ENCODE results near the gene CTNND2.
"Not testable (repeated sequence)": the region's sequence is repeated elsewhere in the genome, so short reads cannot be mapped to it uniquely, and the experiment has no call there.

Gene CTNND2

GRCh38 chr5:11013793-11014192, 890.5 kb downstream of the CTNND2 start:
- TF ChIP-seq SUZ12 (IDR thresholded peaks at IDR 0.05) (no peak), TARDBP (IDR thresholded peaks at IDR 0.05) (no peak), HDGF (IDR thresholded peaks at IDR 0.05; ENCODE audit: borderline replicate concordance) (no peak), FOXA1 (IDR thresholded peaks at IDR 0.05) (no peak), ELF4 (IDR thresholded peaks at IDR 0.05) (no peak), CTBP1 (IDR thresholded peaks at IDR 0.05; ENCODE audit: borderline replicate concordance) (no peak), NFRKB (IDR thresholded peaks at IDR 0.05) (no peak), FOXK2 (IDR thresholded peaks at IDR 0.05) (no peak), L3MBTL2 (conservative IDR thresholded peaks at IDR 0.05) (no peak), FOXM1 (IDR thresholded peaks at IDR 0.05; ENCODE audit: borderline replicate concordance) (no peak)
- ChIA-PET POLR2A (no interaction called here), CTCF (no interaction called here)
- DNase-seq (ENCODE audit: extremely low spot score) = no peak

DNA sequence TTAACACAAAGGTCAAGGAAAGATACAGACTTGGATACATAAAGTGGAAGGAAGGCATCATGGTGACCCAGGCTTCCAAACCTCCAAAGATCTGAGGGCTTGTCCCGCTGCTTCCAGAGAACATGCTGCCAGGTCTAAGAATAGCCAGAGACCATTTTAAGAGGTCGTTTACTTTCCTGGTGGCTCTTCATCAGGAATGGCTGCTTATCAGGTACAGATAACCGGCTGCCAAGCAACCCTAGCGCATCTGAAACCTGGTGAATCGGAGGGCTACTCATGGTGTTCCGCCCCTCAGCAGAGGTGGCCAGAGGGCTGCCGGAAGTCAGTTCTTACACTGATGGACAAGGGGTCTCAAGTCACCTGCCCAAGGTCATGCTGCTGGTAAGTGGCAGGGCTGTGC, 892.0 kb downstream of the CTNND2 start:
- TF ChIP-seq FOXK2 (IDR thresholded peaks at IDR 0.05) = no peak
- no peak for TF ChIP-seq LEF1 (IDR thresholded peaks at IDR 0.05; ENCODE audit: borderline replicate concordance)
- no peak for TF ChIP-seq TARDBP (IDR thresholded peaks at IDR 0.05)
- no peak for TF ChIP-seq ZNF384 (IDR thresholded peaks at IDR 0.05)
- TF ChIP-seq FOXM1 (IDR thresholded peaks at IDR 0.05; ENCODE audit: borderline replicate concordance) = no peak
- TF ChIP-seq L3MBTL2 (conservative IDR thresholded peaks at IDR 0.05) = no peak
- no peak for TF ChIP-seq CTBP1 (IDR thresholded peaks at IDR 0.05; ENCODE audit: borderline replicate concordance)
- TF ChIP-seq NFRKB (IDR thresholded peaks at IDR 0.05) = no peak
- TF ChIP-seq SUZ12 (IDR thresholded peaks at IDR 0.05) = no peak
- no peak for TF ChIP-seq FOXA1 (IDR thresholded peaks at IDR 0.05)
- TF ChIP-seq, protein P1, sequence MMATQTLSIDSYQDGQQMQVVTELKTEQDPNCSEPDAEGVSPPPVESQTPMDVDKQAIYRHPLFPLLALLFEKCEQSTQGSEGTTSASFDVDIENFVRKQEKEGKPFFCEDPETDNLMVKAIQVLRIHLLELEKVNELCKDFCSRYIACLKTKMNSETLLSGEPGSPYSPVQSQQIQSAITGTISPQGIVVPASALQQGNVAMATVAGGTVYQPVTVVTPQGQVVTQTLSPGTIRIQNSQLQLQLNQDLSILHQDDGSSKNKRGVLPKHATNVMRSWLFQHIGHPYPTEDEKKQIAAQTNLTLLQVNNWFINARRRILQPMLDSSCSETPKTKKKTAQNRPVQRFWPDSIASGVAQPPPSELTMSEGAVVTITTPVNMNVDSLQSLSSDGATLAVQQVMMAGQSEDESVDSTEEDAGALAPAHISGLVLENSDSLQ (IDR thresholded peaks at IDR 0.05) = no peak
- no peak for TF ChIP-seq HDGF (IDR thresholded peaks at IDR 0.05; ENCODE audit: borderline replicate concordance)
- no peak for TF ChIP-seq ELF4 (IDR thresholded peaks at IDR 0.05)
- no peak for TF ChIP-seq SP1 (IDR thresholded peaks at IDR 0.05)
- no peak for TF ChIP-seq ARNT (IDR thresholded peaks at IDR 0.05)
- no peak for TF ChIP-seq BHLHE40 (IDR thresholded peaks at IDR 0.05; ENCODE audit: borderline replicate concordance)
- CTCF ChIA-PET = no interaction called here
- no peak for DNase-seq (ENCODE audit: extremely low spot score)
- POLR2A ChIA-PET = no interaction called here

- CTCF ChIA-PET = no interaction called here
- POLR2A ChIA-PET = no interaction called here
- no peak for TF ChIP-seq NFRKB (IDR thresholded peaks at IDR 0.05)
- TF ChIP-seq TARDBP (IDR thresholded peaks at IDR 0.05) = no peak
- TF ChIP-seq FOXM1 (IDR thresholded peaks at IDR 0.05; ENCODE audit: borderline replicate concordance) = no peak
- TF ChIP-seq ELF4 (IDR thresholded peaks at IDR 0.05) = no peak
- DNase-seq (ENCODE audit: extremely low spot score) = no peak
These were observed 893.6 kb downstream of the CTNND2 start for GRCh38 chr5:11010429-11011210.

GRCh38 chr5:11009576-11009975, 894.7 kb downstream of the CTNND2 start:
- no peak for DNase-seq (ENCODE audit: extremely low spot score)
- POLR2A ChIA-PET = no interaction called here
- TF ChIP-seq TARDBP (IDR thresholded peaks at IDR 0.05) = no peak
- no peak for TF ChIP-seq SP1 (IDR thresholded peaks at IDR 0.05)
- TF ChIP-seq, protein P1 (IDR thresholded peaks at IDR 0.05) = no peak
- no peak for TF ChIP-seq CTBP1 (IDR thresholded peaks at IDR 0.05; ENCODE audit: borderline replicate concordance)
- no peak for TF ChIP-seq FOXK2 (IDR thresholded peaks at IDR 0.05)
- no peak for TF ChIP-seq BHLHE40 (IDR thresholded peaks at IDR 0.05; ENCODE audit: borderline replicate concordance)
- TF ChIP-seq ELF4 (IDR thresholded peaks at IDR 0.05) = no peak
- no peak for TF ChIP-seq L3MBTL2 (conservative IDR thresholded peaks at IDR 0.05)
- TF ChIP-seq FOXM1 (IDR thresholded peaks at IDR 0.05; ENCODE audit: borderline replicate concordance) = no peak
- no peak for TF ChIP-seq NFRKB (IDR thresholded peaks at IDR 0.05)
- TF ChIP-seq FOXA1 (IDR thresholded peaks at IDR 0.05) = no peak
- no peak for TF ChIP-seq ZNF384 (IDR thresholded peaks at IDR 0.05)
- TF ChIP-seq HDGF (IDR thresholded peaks at IDR 0.05; ENCODE audit: borderline replicate concordance) = no peak
- TF ChIP-seq LEF1 (IDR thresholded peaks at IDR 0.05; ENCODE audit: borderline replicate concordance) = no peak
- TF ChIP-seq ARNT (IDR thresholded peaks at IDR 0.05) = no peak
- no peak for TF ChIP-seq SUZ12 (IDR thresholded peaks at IDR 0.05)
- CTCF ChIA-PET = interaction anchor here (1.1 kb wide), 1 partner anchor 22 kb away, joined by 3 read pairs; no protein-coding TSS in a partner anchor

DNA sequence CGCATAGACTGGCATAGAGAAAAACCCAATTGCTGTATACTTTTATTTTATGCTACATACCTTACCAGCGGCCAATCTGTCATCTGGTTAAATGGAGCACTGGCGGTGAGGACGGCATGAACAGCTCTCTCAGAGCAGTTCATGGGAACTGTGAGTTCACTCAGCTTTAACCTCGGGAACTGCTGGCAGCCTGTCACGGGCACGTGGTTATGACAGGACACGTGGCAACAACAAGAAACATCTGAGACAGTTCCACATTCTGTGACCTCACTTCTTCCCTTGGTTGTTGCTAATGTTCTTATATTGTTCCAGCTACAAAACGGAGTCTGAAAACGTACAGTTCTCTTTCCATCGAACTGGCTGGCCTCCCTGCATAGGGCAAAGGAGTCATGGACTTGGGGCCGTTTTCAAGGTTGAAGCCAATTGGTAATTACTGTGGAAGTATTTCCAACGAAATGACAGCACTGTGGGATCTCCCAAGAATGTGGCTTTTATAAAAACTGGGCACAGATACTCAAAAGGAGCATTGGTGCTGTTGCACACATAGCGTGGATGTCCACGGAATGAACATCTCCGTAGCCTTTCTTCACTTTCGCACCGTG, 896.9 kb downstream of the CTNND2 start:
- CTCF ChIA-PET = no interaction called here

GRCh38 chr5:11004523-11004922, 899.7 kb downstream of the CTNND2 start:
- POLR2A ChIA-PET = interaction anchor here (0.5 kb wide), 1 partner anchor 476 kb away, joined by 3 read pairs; no protein-coding TSS in a partner anchor
- DNase-seq (ENCODE audit: extremely low spot score); CTCF ChIA-PET: not testable (repeated sequence)

More for the DNA sequence above, 896.9 kb downstream of the CTNND2 start:
- POLR2A ChIA-PET = no interaction called here
- no peak for DNase-seq (ENCODE audit: extremely low spot score)
- TF ChIP-seq FOXK2 (IDR thresholded peaks at IDR 0.05) = no peak
- TF ChIP-seq TARDBP (IDR thresholded peaks at IDR 0.05) = no peak
- no peak for TF ChIP-seq FOXM1 (IDR thresholded peaks at IDR 0.05; ENCODE audit: borderline replicate concordance)
- TF ChIP-seq, protein P1 (IDR thresholded peaks at IDR 0.05) = no peak
- TF ChIP-seq ZNF384 (IDR thresholded peaks at IDR 0.05) = no peak
- no peak for TF ChIP-seq ARNT (IDR thresholded peaks at IDR 0.05)
- no peak for TF ChIP-seq BHLHE40 (IDR thresholded peaks at IDR 0.05; ENCODE audit: borderline replicate concordance)
- no peak for TF ChIP-seq ELF4 (IDR thresholded peaks at IDR 0.05)
- no peak for TF ChIP-seq CTBP1 (IDR thresholded peaks at IDR 0.05; ENCODE audit: borderline replicate concordance)
- TF ChIP-seq SP1 (IDR thresholded peaks at IDR 0.05) = no peak
- no peak for TF ChIP-seq SUZ12 (IDR thresholded peaks at IDR 0.05)
- no peak for TF ChIP-seq LEF1 (IDR thresholded peaks at IDR 0.05; ENCODE audit: borderline replicate concordance)
- no peak for TF ChIP-seq NFRKB (IDR thresholded peaks at IDR 0.05)
- TF ChIP-seq FOXA1 (IDR thresholded peaks at IDR 0.05) = no peak

Measured in HEK293T (cell line).